ENCODE measurements around the gene RUSF1. TPM values are rescaled to one million over a fixed set of nuclear protein-coding genes. Genes with fewer than 3 reads are reported as not detected.

Gene RUSF1
- total and polyA plus RNA-seq, 4 donors, result 21.8 to 73.1 (median 49.5) TPM

DNA sequence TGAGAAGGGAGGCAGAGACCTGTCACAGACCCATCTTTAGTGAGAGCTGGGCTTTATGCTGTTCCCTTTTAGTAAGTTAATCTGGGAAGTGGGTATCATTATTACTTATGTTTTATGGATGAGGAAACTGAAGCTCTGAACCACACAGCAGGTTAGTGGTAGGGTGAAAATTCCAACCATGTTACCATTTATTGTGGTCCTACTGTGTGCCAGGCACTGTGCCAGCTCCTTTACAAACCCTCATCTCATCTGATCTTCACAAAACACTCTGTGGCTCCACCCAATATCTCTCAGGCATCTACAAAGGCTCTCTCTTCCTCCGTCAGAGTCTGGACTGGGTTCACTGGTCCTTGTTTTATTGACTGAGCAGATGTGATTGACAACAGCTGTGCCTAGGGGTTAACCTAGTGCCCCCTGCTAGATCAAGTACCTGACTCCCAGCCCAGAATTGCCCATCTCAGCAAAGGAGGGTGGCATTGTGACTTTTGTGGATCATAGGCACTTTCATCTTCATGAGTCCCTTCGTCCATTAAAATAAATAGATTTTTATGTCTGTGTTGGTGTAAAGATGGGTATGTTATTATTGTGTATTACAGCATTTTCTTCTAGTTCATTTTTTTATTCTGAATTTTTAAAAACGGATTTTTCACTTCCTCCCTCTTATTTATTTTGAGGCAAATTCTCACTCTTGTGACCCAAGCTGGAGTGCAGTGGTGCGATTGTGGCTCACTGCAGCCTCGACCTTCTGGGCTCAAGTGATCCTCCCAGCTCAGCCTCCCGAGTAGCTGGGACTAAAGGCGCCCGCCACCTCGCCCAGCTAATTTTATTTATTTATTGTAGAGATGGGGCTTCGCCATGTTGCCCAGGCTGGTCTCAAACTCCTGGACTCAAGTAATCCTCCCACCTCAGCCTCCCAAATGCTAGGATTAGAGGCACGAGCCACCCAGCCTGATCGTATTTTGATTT, 33.1 kb downstream of the RUSF1 start:
- no peak overlapping the region for H3K9ac ChIP-seq (ENCODE audit: low read depth in 1 of 2, low read length in 2 of 2)
- 92% methylated on average over 12 of the region's 12 CpGs for WGBS
- H3K36me3 ChIP-seq (ENCODE audit: control insufficient read depth in 4 of 4, insufficient read depth in 3 of 4, low read depth in 1 of 4, low read length in 3 of 4), result no peaks in the 10 kb centered on the region
- H3K27ac ChIP-seq (ENCODE audit: low read depth in 1 of 2, low read length in 2 of 2), result no peak overlapping the region
- H3K4me1 ChIP-seq (ENCODE audit: control insufficient read depth in 4 of 4, insufficient read depth in 4 of 4, low read length in 3 of 4), result peaks cover 8 to 36% (median 24%) of the 10 kb centered on the region in 4 donors
- no peaks in the 10 kb centered on the region for H3K9me3 ChIP-seq (ENCODE audit: control insufficient read depth in 4 of 4, low read length in 3 of 4)
- TF ChIP-seq, protein P1, sequence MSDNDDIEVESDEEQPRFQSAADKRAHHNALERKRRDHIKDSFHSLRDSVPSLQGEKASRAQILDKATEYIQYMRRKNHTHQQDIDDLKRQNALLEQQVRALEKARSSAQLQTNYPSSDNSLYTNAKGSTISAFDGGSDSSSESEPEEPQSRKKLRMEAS (IDR thresholded peaks at IDR 0.05), result no peak
- TF ChIP-seq SP1 (IDR thresholded peaks at IDR 0.05), result no peak
- TF ChIP-seq, protein P2, sequence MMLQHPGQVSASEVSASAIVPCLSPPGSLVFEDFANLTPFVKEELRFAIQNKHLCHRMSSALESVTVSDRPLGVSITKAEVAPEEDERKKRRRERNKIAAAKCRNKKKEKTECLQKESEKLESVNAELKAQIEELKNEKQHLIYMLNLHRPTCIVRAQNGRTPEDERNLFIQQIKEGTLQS (IDR thresholded peaks at IDR 0.05), result no peak
- DNase-seq (ENCODE audit: low spot score), result no peak
- H3K4me3 ChIP-seq (ENCODE audit: low read depth in 1 of 3, low read length in 3 of 3), result no peak overlapping the region
- H3K27me3 ChIP-seq (ENCODE audit: control insufficient read depth in 4 of 4, insufficient read depth in 4 of 4, low read length in 3 of 4), result no peaks in the 10 kb centered on the region

DNA sequence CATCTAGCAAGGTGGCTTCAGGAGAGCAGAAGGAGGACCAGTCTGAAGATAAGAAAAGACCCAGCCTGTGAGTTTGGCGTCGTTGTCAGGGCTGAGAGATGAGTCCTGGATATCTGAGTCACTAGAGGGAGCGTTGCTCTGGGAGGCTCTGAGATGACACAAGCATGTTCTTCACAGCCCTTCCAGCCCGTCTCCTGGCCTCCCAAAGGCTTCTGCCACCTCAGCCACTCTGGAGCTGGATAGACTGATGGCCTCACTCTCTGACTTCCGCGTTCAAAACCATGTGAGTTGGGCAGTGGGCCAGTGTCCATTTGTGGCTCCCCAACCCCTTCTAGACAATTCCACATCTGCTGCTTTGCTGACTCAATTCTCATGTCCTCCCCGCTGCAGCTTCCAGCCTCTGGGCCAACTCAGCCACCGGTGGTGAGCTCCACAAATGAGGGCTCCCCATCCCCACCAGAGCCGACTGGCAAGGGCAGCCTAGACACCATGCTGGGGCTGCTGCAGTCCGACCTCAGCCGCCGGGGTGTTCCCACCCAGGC, 33.9 kb downstream of the RUSF1 start:
- no peaks in the 10 kb centered on the region for H3K9me3 ChIP-seq (ENCODE audit: control insufficient read depth in 4 of 4, low read length in 3 of 4)
- no peak for DNase-seq (ENCODE audit: low spot score)
- H3K27me3 ChIP-seq (ENCODE audit: control insufficient read depth in 4 of 4, insufficient read depth in 4 of 4, low read length in 3 of 4), result no peaks in the 10 kb centered on the region
- H3K36me3 ChIP-seq (ENCODE audit: control insufficient read depth in 4 of 4, insufficient read depth in 3 of 4, low read depth in 1 of 4, low read length in 3 of 4), result no peaks in the 10 kb centered on the region
- H3K4me3 ChIP-seq (ENCODE audit: low read depth in 1 of 3, low read length in 3 of 3), result no peak overlapping the region
- no peak overlapping the region for H3K9ac ChIP-seq (ENCODE audit: low read depth in 1 of 2, low read length in 2 of 2)
- no peak overlapping the region for H3K27ac ChIP-seq (ENCODE audit: low read depth in 1 of 2, low read length in 2 of 2)
- WGBS, result 82% methylated on average over 12 of the region's 12 CpGs
- TF ChIP-seq, protein P3, sequence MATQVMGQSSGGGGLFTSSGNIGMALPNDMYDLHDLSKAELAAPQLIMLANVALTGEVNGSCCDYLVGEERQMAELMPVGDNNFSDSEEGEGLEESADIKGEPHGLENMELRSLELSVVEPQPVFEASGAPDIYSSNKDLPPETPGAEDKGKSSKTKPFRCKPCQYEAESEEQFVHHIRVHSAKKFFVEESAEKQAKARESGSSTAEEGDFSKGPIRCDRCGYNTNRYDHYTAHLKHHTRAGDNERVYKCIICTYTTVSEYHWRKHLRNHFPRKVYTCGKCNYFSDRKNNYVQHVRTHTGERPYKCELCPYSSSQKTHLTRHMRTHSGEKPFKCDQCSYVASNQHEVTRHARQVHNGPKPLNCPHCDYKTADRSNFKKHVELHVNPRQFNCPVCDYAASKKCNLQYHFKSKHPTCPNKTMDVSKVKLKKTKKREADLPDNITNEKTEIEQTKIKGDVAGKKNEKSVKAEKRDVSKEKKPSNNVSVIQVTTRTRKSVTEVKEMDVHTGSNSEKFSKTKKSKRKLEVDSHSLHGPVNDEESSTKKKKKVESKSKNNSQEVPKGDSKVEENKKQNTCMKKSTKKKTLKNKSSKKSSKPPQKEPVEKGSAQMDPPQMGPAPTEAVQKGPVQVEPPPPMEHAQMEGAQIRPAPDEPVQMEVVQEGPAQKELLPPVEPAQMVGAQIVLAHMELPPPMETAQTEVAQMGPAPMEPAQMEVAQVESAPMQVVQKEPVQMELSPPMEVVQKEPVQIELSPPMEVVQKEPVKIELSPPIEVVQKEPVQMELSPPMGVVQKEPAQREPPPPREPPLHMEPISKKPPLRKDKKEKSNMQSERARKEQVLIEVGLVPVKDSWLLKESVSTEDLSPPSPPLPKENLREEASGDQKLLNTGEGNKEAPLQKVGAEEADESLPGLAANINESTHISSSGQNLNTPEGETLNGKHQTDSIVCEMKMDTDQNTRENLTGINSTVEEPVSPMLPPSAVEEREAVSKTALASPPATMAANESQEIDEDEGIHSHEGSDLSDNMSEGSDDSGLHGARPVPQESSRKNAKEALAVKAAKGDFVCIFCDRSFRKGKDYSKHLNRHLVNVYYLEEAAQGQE (IDR thresholded peaks at IDR 0.05), result no peak
- TF ChIP-seq JUND (IDR thresholded peaks at IDR 0.05) (no peak), SP1 (IDR thresholded peaks at IDR 0.05) (no peak), GABPA (IDR thresholded peaks at IDR 0.05 in 1 of 2, conservative IDR thresholded peaks at IDR 0.05 in 1 of 2) (no peak), RXRA (IDR thresholded peaks at IDR 0.05) (no peak), YY1 (IDR thresholded peaks at IDR 0.05) (no peak), EGR1 (IDR thresholded peaks at IDR 0.05; ENCODE audit: low read depth in 2 of 2) (no peak), HNF4A (conservative IDR thresholded peaks at IDR 0.05) (no peak), FOXA1 (IDR thresholded peaks at IDR 0.05) (no peak), FOXA2 (IDR thresholded peaks at IDR 0.05) (no peak), HNF4G (IDR thresholded peaks at IDR 0.05) (no peak), NR2F2 (IDR thresholded peaks at IDR 0.05) (no peak), TAF1 (conservative IDR thresholded peaks at IDR 0.05) (no peak)
- TF ChIP-seq, protein P4, sequence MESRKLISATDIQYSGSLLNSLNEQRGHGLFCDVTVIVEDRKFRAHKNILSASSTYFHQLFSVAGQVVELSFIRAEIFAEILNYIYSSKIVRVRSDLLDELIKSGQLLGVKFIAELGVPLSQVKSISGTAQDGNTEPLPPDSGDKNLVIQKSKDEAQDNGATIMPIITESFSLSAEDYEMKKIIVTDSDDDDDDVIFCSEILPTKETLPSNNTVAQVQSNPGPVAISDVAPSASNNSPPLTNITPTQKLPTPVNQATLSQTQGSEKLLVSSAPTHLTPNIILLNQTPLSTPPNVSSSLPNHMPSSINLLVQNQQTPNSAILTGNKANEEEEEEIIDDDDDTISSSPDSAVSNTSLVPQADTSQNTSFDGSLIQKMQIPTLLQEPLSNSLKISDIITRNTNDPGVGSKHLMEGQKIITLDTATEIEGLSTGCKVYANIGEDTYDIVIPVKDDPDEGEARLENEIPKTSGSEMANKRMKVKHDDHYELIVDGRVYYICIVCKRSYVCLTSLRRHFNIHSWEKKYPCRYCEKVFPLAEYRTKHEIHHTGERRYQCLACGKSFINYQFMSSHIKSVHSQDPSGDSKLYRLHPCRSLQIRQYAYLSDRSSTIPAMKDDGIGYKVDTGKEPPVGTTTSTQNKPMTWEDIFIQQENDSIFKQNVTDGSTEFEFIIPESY (IDR thresholded peaks at IDR 0.05), result no peak
- TF ChIP-seq, protein P1 (IDR thresholded peaks at IDR 0.05), result no peak
- TF ChIP-seq, protein P2 (IDR thresholded peaks at IDR 0.05), result no peak
- TF ChIP-seq, protein P5, sequence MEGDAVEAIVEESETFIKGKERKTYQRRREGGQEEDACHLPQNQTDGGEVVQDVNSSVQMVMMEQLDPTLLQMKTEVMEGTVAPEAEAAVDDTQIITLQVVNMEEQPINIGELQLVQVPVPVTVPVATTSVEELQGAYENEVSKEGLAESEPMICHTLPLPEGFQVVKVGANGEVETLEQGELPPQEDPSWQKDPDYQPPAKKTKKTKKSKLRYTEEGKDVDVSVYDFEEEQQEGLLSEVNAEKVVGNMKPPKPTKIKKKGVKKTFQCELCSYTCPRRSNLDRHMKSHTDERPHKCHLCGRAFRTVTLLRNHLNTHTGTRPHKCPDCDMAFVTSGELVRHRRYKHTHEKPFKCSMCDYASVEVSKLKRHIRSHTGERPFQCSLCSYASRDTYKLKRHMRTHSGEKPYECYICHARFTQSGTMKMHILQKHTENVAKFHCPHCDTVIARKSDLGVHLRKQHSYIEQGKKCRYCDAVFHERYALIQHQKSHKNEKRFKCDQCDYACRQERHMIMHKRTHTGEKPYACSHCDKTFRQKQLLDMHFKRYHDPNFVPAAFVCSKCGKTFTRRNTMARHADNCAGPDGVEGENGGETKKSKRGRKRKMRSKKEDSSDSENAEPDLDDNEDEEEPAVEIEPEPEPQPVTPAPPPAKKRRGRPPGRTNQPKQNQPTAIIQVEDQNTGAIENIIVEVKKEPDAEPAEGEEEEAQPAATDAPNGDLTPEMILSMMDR (IDR thresholded peaks at IDR 0.05; ENCODE audit: low read depth, low read length, missing input control), result no peak
- peaks cover 8 to 36% (median 24%) of the 10 kb centered on the region in 4 donors for H3K4me1 ChIP-seq (ENCODE audit: control insufficient read depth in 4 of 4, insufficient read depth in 4 of 4, low read length in 3 of 4)

Measured in liver (tissue), 9 donors.